GM12878 (cell line): ENCODE measurements around the gene TBRG4. TPM values are rescaled to one million over a fixed set of nuclear protein-coding genes. Genes with fewer than 3 reads are reported as not detected.

Experiments
- ATAC-seq: fragments of 200-7000 bp; cut with Tn5 transposase; 3 replicates; pipeline ENCODE4 v1.9.1; 2020; ENCODE audit warnings: mild to moderate bottlenecking, moderate library complexity
- BruUV-seq: library from RNA; stranded (reverse); fragments of 400-500 nt; replicated peaks from 2 replicates; lab custom pipeline; 2021; lab: Mats Ljungman, UMichigan
- CTCF ChIA-PET: fragments of 300-600 bp; sonication (Branson Sonifier 250); formaldehyde crosslinking; extraction: SDS; loops from one replicate; lab custom pipeline; 2021; ENCODE audit warnings: inconsistent platforms; lab: Yijun Ruan, JAX
- POLR2A ChIA-PET: fragments of 350-600 bp; formaldehyde crosslinking; extraction: SDS; loops from one replicate; lab custom pipeline; 2021; ENCODE audit warnings: inconsistent platforms; lab: Charles Lee
- RAD21 ChIA-PET: fragments of 300-600 bp; sonication (Branson Sonifier 250); formaldehyde crosslinking; loops from one replicate; lab custom pipeline; 2023; ENCODE audit warnings: antibody characterized with exemption; ENCODE audit not compliant: unreplicated experiment; lab: Charles Lee
- SMC1A ChIA-PET: fragments of 300-600 bp; sonication (Branson Sonifier 250); formaldehyde crosslinking; loops from one replicate; lab custom pipeline; 2023; ENCODE audit not compliant: unreplicated experiment, uncharacterized antibody; lab: Charles Lee
- DNase-seq: peaks from one replicate; pipeline ENCODE4 v3.0.0-alpha.2; 2011; ENCODE audit warnings: low read depth, low spot score
- FAIRE-seq: peaks from 3 replicates; lab custom pipeline; 2011; peaks lifted over from hg19 to GRCh38; lab: Jason Lieb, UNC
- H2AFZ ChIP-seq: 2 replicates; pipeline ENCODE4 v1.6.0; 2011; ENCODE audit warnings: low read depth, low read length, control low read depth; ENCODE audit not compliant: control insufficient read depth
- H3K27ac ChIP-seq: 2 replicates; pipeline ENCODE4 v1.5.1; 2011; ENCODE audit warnings: control low read depth; ENCODE audit not compliant: control insufficient read depth, insufficient read depth
- H3K27me3 ChIP-seq, 2 experiments: replicated peaks in 1 of 2; 2 replicates each; pipeline versions ENCODE4 v1.6.0 to v1.6.1; 2011; ENCODE audit warnings: low read length in 1 of 2; ENCODE audit not compliant: control insufficient read depth in 2 of 2, insufficient read depth in 2 of 2
- H3K36me3 ChIP-seq, 2 experiments: 2 replicates each; pipeline ENCODE4 v1.5.1; 2011; ENCODE audit warnings: low read length in 1 of 2; ENCODE audit not compliant: control insufficient read depth in 2 of 2, insufficient read depth in 2 of 2
- H3K4me1 ChIP-seq: 2 replicates; pipeline ENCODE4 v1.6.1; 2011; ENCODE audit warnings: mild to moderate bottlenecking, low read length, moderate library complexity, mixed read lengths; ENCODE audit not compliant: control insufficient read depth, insufficient read depth
- H3K4me2 ChIP-seq: 2 replicates; pipeline ENCODE4 v1.6.0; 2011; ENCODE audit warnings: control low read depth; ENCODE audit not compliant: control insufficient read depth, insufficient read depth
- H3K4me3 ChIP-seq: fragments of 200-600 bp; sonication (generic); 2 replicates; pipeline ENCODE4 v1.5.1; 2016
- H3K79me2 ChIP-seq: 2 replicates; pipeline ENCODE4 v1.6.0; 2011; ENCODE audit warnings: low read length; ENCODE audit not compliant: control insufficient read depth, insufficient read depth
- H3K9ac ChIP-seq: 2 replicates; pipeline ENCODE4 v1.8.0; 2011; ENCODE audit warnings: low read length, control low read depth, mixed read lengths; ENCODE audit not compliant: control insufficient read depth, insufficient read depth
- H3K9me3 ChIP-seq: replicated peaks from 3 replicates; pipeline ENCODE4 v1.5.1; 2011; ENCODE audit warnings: mild to moderate bottlenecking, low read length; ENCODE audit not compliant: control insufficient read depth, insufficient read depth
- H4K20me1 ChIP-seq: 2 replicates; pipeline ENCODE4 v1.6.0; 2011; ENCODE audit not compliant: control insufficient read depth, insufficient read depth
- CEBPZ ChIP-seq: fragments of 150-350 bp; IDR thresholded peaks from 2 replicates; pipeline ENCODE4 v1.6.1; 2016; ENCODE audit warnings: low read depth, low read length
- CTCF ChIP-seq, 3 experiments: IDR thresholded peaks in 2 of 3; conservative IDR thresholded peaks in 1 of 3; 2 replicates each; pipeline ENCODE4 v1.5.1; 2011; ENCODE audit warnings: low read depth in 3 of 3, low read length in 3 of 3, mild to moderate bottlenecking in 3 of 3, control low read depth in 2 of 3, moderate library complexity in 2 of 3, inconsistent platforms in 1 of 3, mixed read lengths in 1 of 3; ENCODE audit not compliant: control insufficient read depth in 2 of 3, insufficient read depth in 1 of 3; ENCODE audit errors: extremely low read depth in 1 of 3
- RCOR1 ChIP-seq: conservative IDR thresholded peaks from 2 replicates; pipeline ENCODE4 v1.6.1; 2012; ENCODE audit warnings: low read depth, low read length, improper control_type of control experiment
- WGBS: methylation state at CpG from one replicate; pipeline ENCODE4 v1.1.6; 2016; ENCODE audit warnings: low lambda C conversion rate; ENCODE audit not compliant: insufficient replicate concordance, insufficient coverage; ENCODE audit errors: missing lambda C conversion rate; 5-methylcytosine and 5-hydroxymethylcytosine counted together
- in situ Hi-C: fragments of 300-500 bp; cut with MboI; formaldehyde crosslinking; loops from 9 replicates; pipeline ENCODE4 v1.14.3; 2018; ENCODE audit warnings: mixed read lengths
- intact Hi-C: fragments of 100-400 bp; cut with micrococcal nuclease; formaldehyde crosslinking; loops from one replicate; pipeline ENCODE4 v1.14.2; 2022; ENCODE audit not compliant: unreplicated experiment
- polyA plus RNA-seq, 11 experiments: library from polyadenylated mRNA; depleted of rRNA in 4 of 11; unstranded in 6 of 11; stranded (reverse) in 5 of 11; fragments of >200 nt; fragmentation: Nextera tagmentation in 4 of 11; fragmentation: Illumina TruSeq in 1 of 11; extraction: Ambion mirVana in 4 of 11; extraction: Trizol in 1 of 11; gene quantifications; 1 replicate in 1 of 11; 2 replicates in 10 of 11; pipeline versions ENCODE4 v1.2.1 to v1.2.3, GENCODE V29; 2011 to 2016; ENCODE audit warnings: inconsistent platforms in 2 of 11, missing spikeins in 2 of 11, low read depth in 1 of 11
- total RNA-seq, 4 experiments: library from RNA; depleted of rRNA in 3 of 4; stranded (reverse); fragments of >200 nt in 3 of 4; fragmentation: Illumina TruSeq in 1 of 4; extraction: Trizol in 1 of 4; gene quantifications; 2 replicates each; pipeline versions ENCODE4 v1.2.1 to v1.2.3, GENCODE V29; 2013 to 2021

The TBRG4 gene
- total and polyA plus RNA-seq, 10 of the 15 experiments (the other 5 are each of a cell fraction or from before 2014, with no cell fraction given): 8.4 to 130 (median 118) TPM

GRCh38 chr7:45155941-45156340 is 44.4 kb upstream of the TBRG4 start:
- Histone ChIP-seq H2AFZ (no peak overlapping the region), H3K36me3 (no peaks in the 10 kb centered on the region), H3K4me1 (peaks cover 7% of the 10 kb centered on the region), H3K9ac (no peak overlapping the region), H3K27me3 (peaks cover 3 to 5% of the 10 kb centered on the region in 2 experiments; a peak in 2 of 4 replicates), H3K79me2 (no peaks in the 10 kb centered on the region), H3K27ac (no peak overlapping the region), H3K4me3 (no peak overlapping the region), H4K20me1 (no peaks in the 10 kb centered on the region), H3K9me3 (no peaks in the 10 kb centered on the region), H3K4me2 (no peak overlapping the region)
- intact Hi-C loops: no loop called here
- DNase-seq (no peak), ATAC-seq (no peak), FAIRE-seq (no peak)
- TF ChIP-seq RCOR1 (no peak), CEBPZ (no peak), CTCF (IDR thresholded peaks at IDR 0.05 in 2 of 3, conservative IDR thresholded peaks at IDR 0.05 in 1 of 3; ENCODE audit: control insufficient read depth in 2 of 3, extremely low read depth in 1 of 3, insufficient read depth in 1 of 3, low read depth in 3 of 3, low read length in 3 of 3) (no peak)
- in situ Hi-C loops: loop anchor here (25.0 kb wide), 1 partner anchor 706 kb away; the partner anchor contains the start of gene CCDC201
- BruUV-seq: no TSS peak
- 13% methylated on average over 4 of the region's 4 CpGs for WGBS
- RAD21 ChIA-PET: interaction anchor here (1.7 kb wide), 1 partner anchor 104 kb away, joined by 5 read pairs; no protein-coding TSS in a partner anchor
- POLR2A ChIA-PET: no interaction called here
- CTCF ChIA-PET: interaction anchor here (1.0 to 8.9 kb wide), 2 partner anchors 103 to 110 kb away, joined by 3 to 58 read pairs; no protein-coding TSS in a partner anchor
- SMC1A ChIA-PET: interaction anchor here (0.6 to 4.3 kb wide), 2 partner anchors 104 to 260 kb away, joined by 3 to 19 read pairs; no protein-coding TSS in a partner anchor
